NCI-H345 treated with DMSO at 0.1 percent for 48 hours (cell line): Measurements from ENCODE around the gene NVL.
A peak's percentile ranks its signal among the peaks of the same experiment; 100 is the strongest.
"Not testable (repeated sequence)": the region's sequence is repeated elsewhere in the genome, so short reads cannot be mapped to it uniquely, and the experiment has no call there.

ENCODE experiments used
- DNase-seq: peaks from one replicate; lab custom pipeline; 2025; ENCODE audit not compliant: unreplicated experiment; lab: John Stamatoyannopoulos, UW

NVL gene

DNA sequence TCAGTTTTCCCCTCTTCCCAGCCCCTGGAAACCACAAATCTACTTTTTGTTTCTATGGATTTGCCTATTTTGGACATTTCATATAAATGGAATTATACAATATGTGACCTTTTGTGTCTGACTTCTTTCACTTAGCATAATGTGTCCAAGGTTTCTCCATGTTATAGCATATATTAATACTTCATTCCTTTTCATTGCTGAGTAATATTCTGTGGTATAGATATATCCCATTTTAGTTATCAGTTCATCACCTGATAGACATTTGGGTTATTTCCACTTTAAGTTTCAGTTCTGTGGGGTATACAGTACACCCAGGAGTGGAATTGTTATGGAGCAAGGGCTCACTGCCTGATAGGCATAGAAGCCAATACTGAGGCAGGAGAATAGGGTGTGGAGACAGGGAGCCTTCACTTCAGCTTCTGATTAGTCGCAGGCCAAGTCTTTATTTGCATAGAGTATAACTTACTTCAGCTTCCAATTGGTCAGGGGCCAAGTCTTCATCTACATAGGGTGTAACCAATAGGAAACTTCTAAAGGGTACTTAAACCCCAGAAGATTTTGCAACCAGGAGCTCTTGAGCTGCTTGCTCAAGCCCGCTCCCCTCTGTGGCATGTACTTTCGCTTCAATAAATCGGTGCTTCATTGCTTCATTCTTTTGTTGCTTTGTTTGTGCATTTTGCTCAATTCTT, 8.3 kb upstream of the NVL start:
- no peak for DNase-seq

- DNase-seq = no peak
Measured at GRCh38 chr1:224333939-224334786, 4.2 kb upstream of the NVL start.

DNA sequence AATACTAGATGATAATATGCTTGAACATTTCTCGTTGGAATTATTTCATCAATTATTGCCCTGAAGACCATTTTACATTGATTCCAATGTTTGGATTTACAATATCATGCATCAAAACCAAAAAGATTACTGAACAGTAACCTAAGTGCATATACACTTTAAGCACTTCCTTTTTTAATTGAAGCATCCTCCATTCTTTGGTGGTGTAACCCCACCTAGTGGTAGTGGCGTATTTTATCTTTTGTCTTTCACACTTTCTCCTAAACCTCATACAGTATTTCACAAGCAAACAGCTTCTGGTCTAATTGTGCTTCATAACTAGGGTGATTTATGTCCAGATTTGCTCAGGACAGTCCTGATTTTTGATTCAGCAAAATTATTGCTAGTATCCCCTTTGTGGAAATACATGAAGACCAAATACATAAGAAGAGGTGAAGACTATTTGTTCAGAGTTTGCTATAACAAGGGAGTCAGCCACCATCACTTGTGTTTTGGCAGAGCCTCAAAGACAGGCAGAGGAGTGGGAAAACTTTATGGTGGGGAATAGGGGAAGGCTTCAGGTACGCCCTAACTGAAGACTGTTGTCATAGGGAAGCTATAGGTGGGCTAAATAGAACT, 3.4 kb upstream of the NVL start:
- peak; percentile 58 for DNase-seq

DNA sequence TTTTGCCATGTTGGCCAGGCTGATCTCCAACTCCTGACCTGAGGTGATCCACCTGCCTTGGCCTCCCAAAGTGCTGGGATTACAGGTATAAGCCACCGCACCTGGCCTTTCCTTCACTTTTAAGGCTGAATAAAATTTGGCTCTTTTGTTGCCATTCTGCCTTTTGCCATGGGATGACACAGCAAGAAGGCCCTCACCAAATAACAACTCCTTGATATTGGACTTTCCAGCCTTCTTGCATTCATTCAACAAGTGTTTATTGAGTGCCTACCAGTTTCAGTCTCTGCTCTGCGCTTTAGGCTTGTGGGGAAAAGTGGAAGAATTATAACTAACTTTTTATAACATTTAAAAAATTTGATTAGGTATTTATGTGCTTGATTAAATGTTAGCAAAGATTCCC, 1.9 kb upstream of the NVL start:
- no peak for DNase-seq

GRCh38 chr1:224331326-224331725, 1.4 kb upstream of the NVL start:
- no peak for DNase-seq

- DNase-seq = no peak
Measured at GRCh38 chr1:224329484-224329841, 509 bp downstream of the NVL start.

DNA sequence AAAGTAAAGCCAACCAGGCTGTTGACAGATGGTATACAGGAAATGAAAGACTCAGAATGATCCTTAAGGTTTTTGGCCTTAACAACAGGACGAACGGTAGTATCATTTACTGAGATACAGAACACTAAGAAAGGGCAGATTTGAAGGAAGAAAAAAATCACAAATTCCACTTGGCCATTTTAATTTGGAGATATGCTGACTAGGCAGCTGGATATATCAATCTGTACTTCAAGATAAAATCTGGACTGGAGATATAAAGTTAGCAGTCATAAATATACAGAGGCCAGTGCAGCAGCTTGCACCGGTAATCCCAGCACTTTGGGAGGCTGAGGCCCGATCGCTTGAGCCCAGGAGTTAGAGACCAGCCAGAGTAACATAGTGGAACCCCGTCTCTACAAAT, 1.3 kb downstream of the NVL start:
- DNase-seq = no peak

DNA sequence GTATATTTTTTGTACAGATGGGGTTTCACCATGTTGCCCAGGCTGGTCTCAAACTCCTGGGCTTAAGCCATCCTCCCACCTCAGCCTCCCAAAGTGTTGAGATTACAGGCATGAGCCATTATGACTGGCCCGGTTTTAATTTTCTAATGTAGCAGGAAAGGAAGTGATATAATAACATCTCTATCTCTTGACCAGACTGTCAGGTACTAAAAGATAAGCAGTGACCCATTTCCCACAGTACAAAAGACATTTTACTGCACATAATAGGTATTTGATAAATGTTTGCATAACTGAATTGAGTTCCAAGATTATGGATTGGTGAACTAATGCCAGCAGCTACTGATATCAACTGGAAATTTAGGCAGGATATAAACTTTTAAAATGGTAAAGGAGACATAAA, 4.0 kb downstream of the NVL start:
- DNase-seq = no peak

- DNase-seq = no peak
Measured at GRCh38 chr1:224321706-224322105, 8.3 kb downstream of the NVL start.

DNA sequence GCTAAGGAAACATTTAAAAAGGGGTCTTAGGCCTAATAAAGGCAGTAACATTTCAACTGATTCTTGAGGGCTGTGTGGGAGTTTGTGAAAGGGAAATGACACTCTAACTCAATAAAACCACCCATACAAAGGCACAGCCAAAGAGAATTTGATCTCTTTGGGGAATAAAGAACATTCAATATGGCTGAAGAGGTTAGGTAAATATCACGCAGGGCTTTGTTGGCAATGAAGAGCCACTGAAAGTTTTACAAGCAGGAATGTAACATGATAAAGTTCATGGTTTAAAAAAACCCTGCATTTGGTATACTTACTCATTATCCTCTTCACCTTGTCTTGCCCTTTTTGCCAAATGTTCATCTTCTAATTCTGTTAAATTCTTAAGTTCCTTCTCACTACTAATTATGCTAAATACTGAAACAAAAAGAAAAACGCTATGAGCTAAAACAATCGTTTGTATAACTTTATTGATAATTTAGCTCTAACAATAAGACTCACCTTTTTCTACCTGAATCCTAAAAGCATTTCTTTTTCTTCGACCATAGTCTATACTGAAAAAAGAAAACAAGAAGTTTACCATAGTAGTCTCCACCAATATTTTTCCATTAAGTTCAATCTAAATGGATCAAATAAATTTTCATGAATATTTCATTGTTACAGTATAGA, 12.5 kb downstream of the NVL start:
- peak; percentile 80 for DNase-seq

GRCh38 chr1:224312025-224312424, 17.9 kb downstream of the NVL start:
- DNase-seq = no peak

DNA sequence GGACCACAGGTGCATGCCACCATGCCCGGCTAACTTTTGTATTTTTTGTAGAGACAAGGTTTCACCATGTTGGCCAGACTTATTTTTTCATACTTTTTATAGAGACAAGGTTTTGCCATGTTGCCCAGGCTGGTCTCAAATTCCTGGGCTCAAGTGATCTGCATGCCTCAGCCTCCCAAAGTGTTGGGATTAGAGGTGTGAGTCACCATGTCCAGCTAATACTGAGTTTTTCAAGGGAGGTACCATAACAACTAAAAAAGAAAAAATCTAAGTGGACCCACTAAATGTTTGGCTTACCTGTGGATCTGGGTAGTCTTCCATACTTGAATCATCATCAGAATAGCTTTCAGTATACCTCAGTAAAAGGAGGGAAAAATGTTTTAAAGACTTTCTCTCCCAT, 18.5 kb downstream of the NVL start:
- not testable (repeated sequence) for DNase-seq

GRCh38 chr1:224308064-224308463, 21.9 kb downstream of the NVL start:
- DNase-seq = no peak

GRCh38 chr1:224304767-224305166, 25.2 kb downstream of the NVL start:
- DNase-seq = no peak

DNA sequence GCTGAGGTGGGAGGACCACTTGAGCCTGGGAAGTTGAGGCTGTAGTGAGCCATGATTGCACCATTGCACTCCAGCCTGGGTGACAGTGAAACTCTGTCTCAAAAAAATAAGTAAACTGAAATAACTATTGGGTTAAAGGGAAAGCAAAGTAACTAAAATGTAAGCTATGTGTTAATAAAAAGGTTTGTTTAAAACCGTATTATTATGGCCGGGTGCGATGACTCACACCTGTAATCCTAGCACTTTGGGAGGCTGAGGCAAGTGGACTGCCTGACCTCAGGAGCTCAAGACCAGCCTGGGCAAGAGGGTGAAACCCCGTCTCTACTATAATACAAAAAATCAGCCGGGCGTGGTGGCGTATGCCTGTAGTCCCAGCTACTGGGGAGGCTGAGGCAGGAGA, 27.0 kb downstream of the NVL start:
- no peak for DNase-seq

- no peak for DNase-seq
Measured at GRCh38 chr1:224301391-224301790, 28.6 kb downstream of the NVL start.

DNA sequence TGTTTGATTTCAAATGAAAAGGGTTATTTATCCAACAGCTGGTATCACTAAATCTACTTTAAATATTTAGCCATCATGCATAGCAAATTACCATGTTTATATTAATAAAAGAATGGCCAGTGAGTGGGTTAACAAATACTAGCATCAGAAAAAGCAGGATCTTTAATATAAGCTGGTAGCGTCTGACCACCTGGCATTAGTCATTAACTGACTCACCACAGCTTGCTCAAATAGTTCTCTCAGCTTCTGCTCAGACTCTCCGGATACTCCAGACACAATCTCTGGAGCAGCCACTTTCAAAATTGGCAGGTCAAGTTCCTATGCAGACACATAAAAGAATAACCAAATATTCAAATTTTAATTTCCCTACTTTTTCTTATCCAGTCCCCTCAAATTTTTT, 29.6 kb downstream of the NVL start:
- no peak for DNase-seq

GRCh38 chr1:224298346-224299330, 31.3 kb downstream of the NVL start:
- DNase-seq = no peak

DNA sequence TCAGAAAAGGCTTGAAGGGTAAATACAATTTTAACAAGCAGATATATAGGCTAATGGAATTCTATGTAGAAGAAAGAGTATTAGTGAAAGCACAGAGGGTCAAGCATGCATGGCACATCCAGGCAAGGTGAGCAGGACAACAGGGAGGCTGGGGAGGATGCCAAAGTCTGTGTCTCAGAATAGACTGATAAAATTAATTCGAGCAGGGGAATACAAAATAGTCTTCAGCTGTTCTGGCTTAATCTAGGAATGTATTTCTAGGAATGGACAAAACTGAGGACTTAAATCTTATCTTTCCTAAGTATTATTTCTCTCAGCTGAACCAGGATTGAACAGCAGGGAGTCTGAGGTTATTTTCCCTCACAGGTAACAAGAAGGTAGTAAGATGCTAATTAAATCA, 35.2 kb downstream of the NVL start:
- no peak for DNase-seq

- no peak for DNase-seq
Measured at GRCh38 chr1:224292419-224292818, 37.6 kb downstream of the NVL start.

DNA sequence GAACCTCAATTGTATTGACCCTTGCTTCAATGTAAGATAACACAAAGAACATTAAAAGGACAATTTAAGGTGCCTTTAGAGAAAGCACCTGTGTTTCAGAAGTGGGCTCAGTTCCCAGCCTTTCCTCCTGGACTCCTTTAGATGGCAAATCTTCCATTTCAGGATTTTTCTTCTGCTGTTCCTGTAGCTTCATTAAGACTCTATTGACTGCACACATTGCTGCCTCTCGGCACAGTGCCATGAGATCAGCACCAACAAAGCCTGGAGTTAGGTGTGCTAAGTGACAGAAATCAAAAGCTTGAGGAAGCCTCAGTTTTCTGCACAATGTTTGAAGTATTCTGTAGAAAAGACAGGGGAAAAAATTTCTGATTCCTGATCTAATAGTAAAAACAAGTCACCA, 40.6 kb downstream of the NVL start:
- DNase-seq = no peak
